Cerebellar nuclear complex (tissue), 1 donor: ENCODE data around the gene HSF2.

Experiments
- DNase-seq, 2 experiments: peaks; one replicate each; lab custom pipeline; 2025; lab: John Stamatoyannopoulos, UW

HSF2 gene

DNA sequence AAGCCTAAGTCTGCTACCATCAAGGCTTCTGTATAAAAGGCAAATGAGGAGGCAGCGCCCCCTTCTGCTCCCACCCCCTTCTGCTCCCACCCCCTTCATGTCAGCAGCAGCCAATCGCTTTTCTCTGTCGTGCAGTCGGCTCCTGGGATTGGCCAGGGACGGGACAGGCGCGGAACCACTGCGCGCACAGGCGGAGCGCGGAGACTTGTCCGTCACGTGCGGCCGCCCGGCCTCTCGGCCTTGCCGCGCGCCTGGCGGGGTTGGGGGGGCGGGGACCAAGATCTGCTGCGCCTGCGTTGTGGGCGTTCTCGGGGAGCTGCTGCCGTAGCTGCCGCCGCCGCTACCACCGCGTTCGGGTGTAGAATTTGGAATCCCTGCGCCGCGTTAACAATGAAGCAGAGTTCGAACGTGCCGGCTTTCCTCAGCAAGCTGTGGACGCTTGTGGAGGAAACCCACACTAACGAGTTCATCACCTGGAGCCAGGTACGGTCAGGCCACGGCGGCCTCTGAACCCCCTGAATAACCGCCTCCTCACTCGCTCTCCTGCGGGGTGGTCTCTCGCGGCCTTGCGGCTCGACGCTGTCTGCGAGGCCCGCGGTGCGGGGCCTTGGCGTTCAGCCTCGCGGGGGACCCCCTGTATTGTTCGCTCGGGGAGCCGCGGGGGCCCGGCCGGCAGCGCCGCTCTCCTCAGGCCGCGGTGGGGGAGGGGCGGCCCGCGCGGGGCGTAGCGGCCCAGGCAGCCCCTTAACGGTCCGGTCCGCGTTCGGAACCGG is at the start of gene HSF2:
TSS of gene HSF2 (plus strand) at position 305 of the 773 bp plus-strand sequence. CDS start at position 391, 86 bp downstream.
- peak; percentile 84 to 87 for DNase-seq

GRCh38 chr6:122352981-122353664 is 46.3 kb upstream of the HSF2 start:
- DNase-seq = no peak

DNA sequence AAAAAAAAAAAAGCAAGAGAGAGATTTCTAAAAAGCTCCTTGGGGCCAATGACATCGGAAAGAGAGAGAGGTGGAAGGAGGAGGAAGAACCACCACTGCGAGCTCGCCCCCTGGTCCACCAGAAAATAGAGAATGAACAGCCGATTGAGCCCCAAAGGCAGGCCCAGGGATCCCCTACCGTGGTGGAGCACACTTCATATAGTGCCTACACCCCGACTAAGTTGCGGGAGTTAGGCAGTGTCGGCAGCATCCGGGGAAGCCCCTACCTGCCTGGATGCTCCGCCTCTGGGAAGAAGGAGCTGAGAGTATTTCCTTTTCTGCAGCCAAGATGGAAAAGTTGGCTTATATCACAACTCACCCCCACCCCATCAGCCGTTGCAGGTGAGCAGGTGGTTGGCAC is 38.6 kb upstream of the HSF2 start:
- DNase-seq = no peak

DNA sequence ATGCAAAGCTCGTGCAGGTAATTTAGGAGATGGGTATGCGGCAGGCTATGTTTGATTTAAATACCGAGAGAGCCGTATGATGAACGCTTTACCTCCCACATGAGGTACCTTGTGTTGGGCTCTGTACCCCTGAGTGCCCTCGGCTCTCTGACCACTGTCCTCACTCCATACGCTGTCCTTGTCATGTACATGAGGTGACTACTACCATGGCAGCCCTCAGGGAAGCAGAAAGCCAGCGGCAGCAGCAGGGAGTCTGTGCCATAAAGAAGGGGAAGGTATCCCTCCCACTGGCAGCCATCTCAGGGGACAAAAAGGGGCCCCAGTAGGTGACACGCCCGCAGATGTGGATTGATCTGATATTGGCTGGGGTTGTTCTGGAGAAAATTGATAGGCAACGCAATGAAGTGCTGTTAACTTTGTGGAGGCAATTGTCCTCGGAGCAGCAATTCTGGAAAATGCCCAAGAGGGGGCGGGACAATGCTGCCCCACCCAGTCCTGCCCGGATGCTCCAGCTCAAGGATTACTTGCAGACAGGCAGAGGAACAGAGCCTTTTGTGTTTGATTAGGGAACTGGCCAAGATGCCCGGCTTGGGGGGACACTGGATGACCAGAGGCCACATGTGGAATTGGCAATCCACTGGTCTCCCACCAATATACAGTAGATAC is 38.0 kb upstream of the HSF2 start:
- DNase-seq = no peak

DNA sequence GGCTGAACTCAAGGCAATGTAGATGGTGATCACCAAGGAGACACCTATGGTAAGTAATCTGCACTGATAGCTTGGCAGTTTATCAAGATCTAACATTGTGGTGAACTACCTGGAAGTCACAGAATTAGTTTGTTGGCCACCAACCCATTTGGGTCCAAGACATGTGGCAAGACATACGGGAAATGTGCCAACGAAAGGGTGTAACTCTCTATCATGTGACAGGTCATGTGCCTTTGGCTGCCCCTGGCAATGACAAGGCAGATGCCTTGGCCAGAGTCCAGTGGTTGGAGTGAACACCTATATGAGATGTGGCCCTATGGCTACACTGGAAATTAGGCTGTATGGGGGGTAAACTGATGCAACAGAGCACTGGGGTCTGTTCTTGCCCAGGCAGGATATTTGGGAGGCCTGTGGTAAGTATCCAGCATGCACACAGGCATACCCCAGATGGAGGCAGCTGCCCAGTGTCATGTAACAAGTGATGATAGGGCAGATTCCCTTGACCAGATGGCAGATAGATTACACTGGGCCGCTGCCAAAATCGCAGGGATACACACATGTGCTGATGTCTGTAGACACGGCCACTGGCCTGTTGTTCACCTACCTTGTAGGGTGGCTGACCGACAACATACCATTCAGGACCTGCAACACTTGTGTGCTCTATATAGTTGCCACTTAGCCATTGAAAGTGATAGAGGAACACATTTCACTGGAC is 35.5 kb upstream of the HSF2 start:
- no peak for DNase-seq

DNA sequence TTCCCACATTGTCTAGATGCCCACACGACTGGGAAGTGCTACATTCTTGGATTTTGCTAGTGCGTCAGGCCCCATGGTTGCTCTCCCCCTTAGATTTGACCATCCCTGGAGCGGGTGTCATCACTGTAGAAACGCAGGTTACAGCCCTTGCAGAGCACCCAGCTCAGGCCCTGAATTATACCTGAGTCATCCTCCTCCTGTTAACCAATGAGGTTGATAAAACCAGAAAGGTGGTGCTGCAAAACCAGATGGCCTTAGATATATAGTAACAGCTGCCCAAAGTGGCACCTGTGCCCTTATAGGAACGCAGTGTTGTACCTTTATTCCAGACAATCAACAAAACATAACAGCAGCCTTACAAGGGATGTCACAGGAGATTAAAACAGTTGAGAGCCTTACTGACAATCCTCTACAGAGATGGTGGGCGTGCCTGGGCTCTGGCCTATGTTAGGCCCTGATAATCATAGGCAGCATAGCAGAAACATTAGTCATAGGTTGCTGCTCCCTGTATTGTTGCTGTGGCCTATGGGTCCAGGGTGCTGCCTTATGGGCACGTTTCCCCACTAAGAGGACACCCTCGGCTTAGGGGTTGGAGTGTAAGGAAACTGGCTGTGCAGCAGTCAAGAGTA is 33.6 kb upstream of the HSF2 start:
- no peak for DNase-seq

GRCh38 chr6:122367171-122367570 is 32.3 kb upstream of the HSF2 start:
- no peak for DNase-seq

DNA sequence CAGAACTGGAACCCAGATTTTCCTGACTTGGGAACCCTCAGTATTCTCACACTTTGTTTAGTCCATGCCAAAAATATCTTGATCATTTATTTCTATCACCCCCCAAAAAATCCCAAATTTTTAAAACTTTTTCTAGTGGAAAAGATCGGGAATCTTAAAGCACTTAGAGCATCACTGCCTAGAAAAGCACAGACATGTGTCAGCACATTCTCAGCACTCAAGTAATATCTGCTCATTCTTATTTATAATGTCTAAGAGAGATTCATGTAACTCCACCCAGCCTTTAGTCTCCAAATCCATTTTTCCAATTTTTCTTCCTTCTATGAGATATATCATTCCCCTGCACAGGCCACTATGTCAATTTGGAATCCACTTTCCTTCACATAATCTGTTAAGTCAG is 29.9 kb upstream of the HSF2 start:
- no peak for DNase-seq

DNA sequence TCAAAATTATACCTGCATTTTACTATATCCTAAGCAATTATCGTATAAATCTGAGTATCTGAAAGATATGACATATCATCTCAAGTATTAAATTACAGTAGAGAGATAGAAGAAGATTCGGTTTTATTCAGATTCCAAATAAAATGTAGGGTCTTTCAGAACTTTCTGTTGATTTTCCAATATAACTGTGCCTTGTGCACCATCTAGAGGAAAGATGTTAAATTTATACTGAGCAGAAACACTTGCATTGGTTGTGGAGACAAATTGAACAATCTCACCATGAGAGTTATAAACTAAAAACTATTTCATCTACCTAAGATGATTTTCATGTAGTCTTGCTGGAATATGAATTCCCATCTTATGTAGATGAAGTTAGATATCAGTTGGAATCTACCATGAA is 26.8 kb upstream of the HSF2 start:
- no peak for DNase-seq

- no peak for DNase-seq
These were observed 25.1 kb upstream of the HSF2 start for GRCh38 chr6:122374307-122374706.

DNA sequence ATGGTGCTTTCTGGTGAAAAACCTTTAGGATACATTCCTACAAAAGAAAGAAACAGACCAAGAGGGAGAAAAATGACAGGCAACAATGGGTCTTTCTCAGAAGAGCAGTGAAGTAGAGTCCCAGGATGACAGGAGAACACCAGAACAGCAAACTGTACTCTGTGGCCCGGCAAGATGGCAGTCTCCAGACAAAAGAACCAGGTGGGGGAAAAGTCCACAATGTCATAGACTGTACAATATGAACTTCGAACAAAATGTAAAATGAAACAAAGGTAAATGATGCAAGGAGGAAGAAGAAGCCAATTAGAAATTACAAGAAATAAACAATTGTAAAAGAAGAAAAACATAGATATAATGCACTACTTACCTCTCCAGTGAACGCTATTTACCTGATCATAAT is 23.2 kb upstream of the HSF2 start:
- no peak for DNase-seq

DNA sequence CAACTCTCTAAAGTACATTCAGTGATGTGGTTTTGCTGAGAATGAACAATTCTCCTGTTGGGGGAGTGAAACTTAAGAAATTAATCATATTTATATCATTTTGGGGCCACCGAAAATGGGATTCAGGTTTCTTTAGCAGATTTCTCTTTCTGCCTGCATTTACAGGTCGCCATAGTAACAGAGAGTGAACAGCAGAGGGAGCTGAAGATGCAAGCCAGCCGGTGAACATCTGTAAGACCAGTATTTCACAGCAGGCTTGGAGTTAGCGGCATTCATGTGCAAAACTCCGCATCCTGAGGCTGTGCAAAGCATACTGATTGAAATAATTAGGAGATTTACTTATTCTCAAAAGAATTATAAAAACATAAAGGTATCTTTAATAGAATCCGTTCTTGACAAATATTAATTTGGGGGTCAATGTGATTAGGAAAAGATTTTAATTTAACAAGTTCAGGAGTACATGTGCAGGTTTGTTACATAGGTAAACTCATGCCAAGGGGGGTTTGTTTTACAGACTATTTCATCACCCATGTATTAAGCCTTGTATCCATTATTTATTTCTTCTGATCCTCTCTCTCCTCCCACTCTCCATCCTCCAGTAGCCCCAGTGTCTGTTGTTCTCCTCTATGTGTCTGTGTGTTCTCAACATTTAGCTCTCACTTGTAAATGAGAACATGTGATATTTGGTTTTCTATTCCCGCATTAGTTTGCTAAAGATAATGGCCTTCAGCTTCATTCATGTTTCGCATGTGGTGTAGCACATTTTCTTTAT is 17.8 kb upstream of the HSF2 start:
- DNase-seq = no peak

GRCh38 chr6:122385857-122386612 is 13.4 kb upstream of the HSF2 start:
- no peak for DNase-seq

DNA sequence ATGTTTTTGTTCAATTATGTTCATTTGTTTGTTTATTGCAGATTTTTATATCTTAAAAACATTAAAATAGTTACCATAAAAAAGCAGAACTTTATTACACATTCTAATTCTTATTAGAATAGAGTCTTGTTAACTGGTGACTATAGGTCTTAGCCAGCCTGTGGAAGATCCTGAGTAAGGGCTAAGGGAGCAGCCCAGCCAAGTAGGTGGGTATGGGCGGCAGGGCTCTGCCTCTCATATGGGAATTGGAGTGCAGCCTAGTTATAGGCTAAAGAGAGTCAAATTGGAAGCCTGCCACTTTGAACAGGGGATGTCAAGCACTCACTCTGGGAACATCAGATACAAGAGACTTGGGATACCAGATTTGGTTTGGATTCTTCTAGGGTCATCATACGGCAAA is 10.5 kb upstream of the HSF2 start:
- DNase-seq = no peak

DNA sequence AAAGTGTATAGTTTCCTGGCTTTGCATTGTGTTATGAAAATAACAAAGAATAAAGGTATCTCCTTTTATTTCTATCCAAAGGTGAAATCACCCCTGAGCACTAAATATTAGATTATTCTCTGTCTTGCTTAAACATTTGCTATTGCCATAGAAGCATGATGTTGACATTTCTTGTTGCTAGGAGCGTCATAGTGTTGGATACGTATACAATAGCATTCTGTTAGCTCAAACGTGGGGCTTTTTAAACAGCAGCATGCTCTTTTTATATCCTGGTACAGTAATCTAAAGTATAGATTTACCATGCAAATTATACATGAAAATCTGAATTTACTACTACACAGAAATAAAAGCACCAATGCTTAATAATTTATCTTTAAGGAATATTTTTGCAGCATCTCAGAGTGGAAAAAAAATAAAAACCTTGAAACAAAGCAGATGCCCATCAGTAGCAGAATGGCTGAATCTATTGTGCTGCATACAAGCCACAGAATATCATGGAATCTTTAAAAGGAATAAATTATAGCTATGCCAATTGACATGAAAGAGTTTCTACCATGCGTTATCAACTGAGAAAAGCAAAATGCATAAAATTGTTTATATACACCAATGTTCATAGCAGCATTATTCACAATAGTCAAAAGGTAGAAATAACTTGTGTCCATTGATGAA is 9.6 kb upstream of the HSF2 start:
- DNase-seq = no peak

GRCh38 chr6:122392564-122393350 is 6.7 kb upstream of the HSF2 start:
- no peak for DNase-seq

- no peak for DNase-seq
These were observed 6.0 kb upstream of the HSF2 start for GRCh38 chr6:122393351-122393896.

- DNase-seq = no peak
These were observed 5.4 kb upstream of the HSF2 start for GRCh38 chr6:122394016-122394415.

DNA sequence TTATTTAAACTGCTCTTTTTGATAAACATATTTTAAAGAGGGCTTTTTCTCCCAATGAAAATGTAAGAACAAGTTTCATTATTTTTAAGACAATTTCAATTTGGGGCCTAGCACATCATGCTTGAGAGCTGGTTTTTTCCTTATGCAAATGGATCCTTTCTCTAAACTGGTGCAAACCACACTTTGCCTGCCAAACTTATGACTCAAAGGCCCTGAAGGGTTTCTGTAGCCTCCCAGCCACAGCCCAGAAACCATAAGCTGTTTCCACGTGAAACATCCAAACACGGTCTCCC is 451 bp upstream of the HSF2 start:
- DNase-seq = no peak
